ENCODE data around the gene THRAP3. TPM values are rescaled to one million over a fixed set of nuclear protein-coding genes. Genes with fewer than 3 reads are reported as not detected.

The THRAP3 gene
- total RNA-seq, 1 donor from 2014 or later: 119 TPM

DNA sequence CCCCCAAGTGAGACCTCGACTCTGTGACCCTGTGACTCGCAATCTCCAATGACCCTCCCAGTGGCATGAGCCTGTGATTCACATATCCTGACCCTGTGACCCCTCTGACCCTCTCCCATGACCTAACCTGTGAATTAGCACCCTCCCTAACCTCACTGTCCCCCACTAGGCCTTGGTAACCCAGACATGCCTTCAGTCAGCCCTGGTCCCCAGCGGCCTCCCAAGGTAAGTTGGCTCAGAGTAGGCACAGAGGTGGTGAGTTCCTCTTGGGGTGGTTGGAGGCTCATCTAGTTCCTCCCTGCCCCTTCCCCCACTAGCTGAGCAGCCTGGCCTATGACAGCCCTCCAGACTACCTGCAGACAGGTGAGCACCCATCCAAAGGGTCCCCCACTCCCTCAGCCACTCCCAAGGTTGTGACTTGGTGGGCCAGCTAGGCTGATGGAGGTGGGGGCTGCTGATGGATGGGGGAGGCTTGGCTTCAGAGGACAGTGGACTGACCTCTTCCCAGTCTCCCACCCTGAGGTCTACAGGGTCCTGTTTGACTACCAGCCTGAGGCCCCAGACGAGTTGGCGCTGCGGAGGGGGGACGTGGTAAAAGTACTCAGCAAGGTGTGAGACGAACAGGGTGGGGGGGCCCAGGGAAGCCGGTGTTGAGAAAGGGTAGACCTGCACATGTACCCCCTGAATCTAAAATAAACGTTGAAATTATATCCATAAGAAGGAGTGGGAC, 83.5 kb downstream of the THRAP3 start:
- H3K36me3 Mint-ChIP-seq (ENCODE audit: unreplicated experiment): peaks cover under 1% of the 10 kb centered on the region
- no peaks in the 10 kb centered on the region for H3K9me3 Mint-ChIP-seq (ENCODE audit: unreplicated experiment)
- H3K4me3 Mint-ChIP-seq (ENCODE audit: unreplicated experiment): peak overlapping the region; percentile 98
- H3K4me1 Mint-ChIP-seq (ENCODE audit: low read depth, unreplicated experiment): no peaks in the 10 kb centered on the region
- no peak for DNase-seq
- peaks cover 2% of the 10 kb centered on the region for H3K27me3 Mint-ChIP-seq (ENCODE audit: unreplicated experiment)
- no peak overlapping the region for H3K27ac Mint-ChIP-seq (ENCODE audit: unreplicated experiment)
- TF ChIP-seq, protein P1, sequence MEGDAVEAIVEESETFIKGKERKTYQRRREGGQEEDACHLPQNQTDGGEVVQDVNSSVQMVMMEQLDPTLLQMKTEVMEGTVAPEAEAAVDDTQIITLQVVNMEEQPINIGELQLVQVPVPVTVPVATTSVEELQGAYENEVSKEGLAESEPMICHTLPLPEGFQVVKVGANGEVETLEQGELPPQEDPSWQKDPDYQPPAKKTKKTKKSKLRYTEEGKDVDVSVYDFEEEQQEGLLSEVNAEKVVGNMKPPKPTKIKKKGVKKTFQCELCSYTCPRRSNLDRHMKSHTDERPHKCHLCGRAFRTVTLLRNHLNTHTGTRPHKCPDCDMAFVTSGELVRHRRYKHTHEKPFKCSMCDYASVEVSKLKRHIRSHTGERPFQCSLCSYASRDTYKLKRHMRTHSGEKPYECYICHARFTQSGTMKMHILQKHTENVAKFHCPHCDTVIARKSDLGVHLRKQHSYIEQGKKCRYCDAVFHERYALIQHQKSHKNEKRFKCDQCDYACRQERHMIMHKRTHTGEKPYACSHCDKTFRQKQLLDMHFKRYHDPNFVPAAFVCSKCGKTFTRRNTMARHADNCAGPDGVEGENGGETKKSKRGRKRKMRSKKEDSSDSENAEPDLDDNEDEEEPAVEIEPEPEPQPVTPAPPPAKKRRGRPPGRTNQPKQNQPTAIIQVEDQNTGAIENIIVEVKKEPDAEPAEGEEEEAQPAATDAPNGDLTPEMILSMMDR (IDR thresholded peaks at IDR 0.05; ENCODE audit: partially characterized antibody, unreplicated experiment): no peak

DNA sequence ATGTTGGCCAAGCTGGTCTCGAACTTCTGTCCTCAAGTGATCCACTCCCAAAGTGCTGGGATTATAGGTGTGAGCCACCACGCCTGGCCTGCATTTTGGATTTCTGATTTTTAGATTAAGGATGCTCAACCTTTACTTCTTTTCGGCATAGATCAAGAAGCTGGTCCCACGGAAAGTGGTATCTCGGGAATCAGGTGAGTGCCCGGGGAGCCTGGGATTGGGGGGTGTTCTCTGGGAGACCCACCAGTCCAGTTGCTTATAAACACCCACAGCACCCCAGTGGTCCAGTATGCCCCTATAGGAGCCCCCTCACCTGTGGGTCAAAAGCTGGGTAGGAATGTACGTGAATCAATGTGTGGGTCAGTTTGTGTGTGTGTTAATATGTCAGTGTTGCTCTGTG, 85.2 kb downstream of the THRAP3 start:
- no peak overlapping the region for H3K4me3 Mint-ChIP-seq (ENCODE audit: unreplicated experiment)
- TF ChIP-seq, protein P1 (IDR thresholded peaks at IDR 0.05; ENCODE audit: partially characterized antibody, unreplicated experiment): no peak
- DNase-seq: no peak
- no peak overlapping the region for H3K27ac Mint-ChIP-seq (ENCODE audit: unreplicated experiment)
- H3K9me3 Mint-ChIP-seq (ENCODE audit: unreplicated experiment): no peaks in the 10 kb centered on the region
- H3K36me3 Mint-ChIP-seq (ENCODE audit: unreplicated experiment): no peaks in the 10 kb centered on the region
- peaks cover 2% of the 10 kb centered on the region for H3K27me3 Mint-ChIP-seq (ENCODE audit: unreplicated experiment)
- H3K4me1 Mint-ChIP-seq (ENCODE audit: low read depth, unreplicated experiment): no peaks in the 10 kb centered on the region

DNA sequence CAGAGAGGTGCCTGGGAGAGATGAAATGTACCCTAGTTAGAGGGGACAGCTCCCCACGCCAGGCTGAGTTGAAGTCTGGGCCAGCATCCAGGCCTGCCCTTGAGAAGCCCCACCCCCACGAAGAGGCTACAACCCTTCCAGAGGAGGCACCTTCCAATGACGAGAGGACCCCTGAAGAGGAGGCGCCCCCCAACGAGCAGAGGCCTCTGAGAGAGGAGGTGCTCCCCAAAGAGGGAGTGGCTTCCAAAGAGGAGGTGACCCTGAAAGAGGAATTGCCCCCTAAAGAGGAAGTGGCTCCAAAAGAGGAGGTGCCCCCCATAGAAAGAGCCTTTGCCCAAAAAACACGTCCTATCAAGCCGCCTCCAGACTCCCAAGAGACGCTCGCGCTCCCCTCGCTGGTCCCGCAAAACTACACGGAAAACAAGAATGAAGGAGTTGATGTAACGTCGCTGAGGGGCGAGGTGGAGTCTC, 96.1 kb downstream of the THRAP3 start:
- peaks cover 23% of the 10 kb centered on the region for H3K27me3 Mint-ChIP-seq (ENCODE audit: unreplicated experiment)
- H3K4me3 Mint-ChIP-seq (ENCODE audit: unreplicated experiment): peak overlapping the region; percentile 77
- peaks cover 7% of the 10 kb centered on the region for H3K9me3 Mint-ChIP-seq (ENCODE audit: unreplicated experiment)
- TF ChIP-seq, protein P1 (IDR thresholded peaks at IDR 0.05; ENCODE audit: partially characterized antibody, unreplicated experiment): no peak
- no peak overlapping the region for H3K27ac Mint-ChIP-seq (ENCODE audit: unreplicated experiment)
- DNase-seq: no peak
- H3K4me1 Mint-ChIP-seq (ENCODE audit: low read depth, unreplicated experiment): peaks cover 2% of the 10 kb centered on the region
- peaks cover 6% of the 10 kb centered on the region for H3K36me3 Mint-ChIP-seq (ENCODE audit: unreplicated experiment)

DNA sequence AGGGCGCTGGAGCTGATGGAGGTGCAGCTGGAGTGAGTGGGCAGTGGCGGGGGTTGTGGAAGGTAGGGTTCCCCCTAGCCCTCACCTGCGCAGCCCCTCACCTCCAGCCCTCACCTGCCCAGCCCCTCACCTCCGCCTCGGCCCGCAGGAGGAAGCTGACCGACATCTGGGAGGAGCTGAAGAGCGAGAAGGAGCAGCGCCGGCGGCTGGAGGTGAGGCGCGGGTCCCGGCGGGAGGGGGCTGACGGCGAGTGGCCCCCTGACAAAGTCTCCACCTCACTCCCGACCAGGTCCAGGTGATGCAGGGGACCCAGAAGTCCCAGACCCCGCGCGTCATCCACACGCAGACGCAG, 96.5 kb downstream of the THRAP3 start:
- Mint-ChIP-seq H3K9me3 (ENCODE audit: unreplicated experiment) (peaks cover 7% of the 10 kb centered on the region), H3K36me3 (ENCODE audit: unreplicated experiment) (peaks cover 6% of the 10 kb centered on the region), H3K27ac (ENCODE audit: unreplicated experiment) (no peak overlapping the region), H3K4me1 (ENCODE audit: low read depth, unreplicated experiment) (peaks cover 2% of the 10 kb centered on the region), H3K27me3 (ENCODE audit: unreplicated experiment) (peaks cover 25% of the 10 kb centered on the region), H3K4me3 (ENCODE audit: unreplicated experiment) (peak overlapping the region; percentile 77)
- TF ChIP-seq, protein P1 (IDR thresholded peaks at IDR 0.05; ENCODE audit: partially characterized antibody, unreplicated experiment): no peak
- DNase-seq: no peak

Data from glutamatergic neuron (in vitro differentiated cells).